ENCODE data around the gene RFX3.

DNA sequence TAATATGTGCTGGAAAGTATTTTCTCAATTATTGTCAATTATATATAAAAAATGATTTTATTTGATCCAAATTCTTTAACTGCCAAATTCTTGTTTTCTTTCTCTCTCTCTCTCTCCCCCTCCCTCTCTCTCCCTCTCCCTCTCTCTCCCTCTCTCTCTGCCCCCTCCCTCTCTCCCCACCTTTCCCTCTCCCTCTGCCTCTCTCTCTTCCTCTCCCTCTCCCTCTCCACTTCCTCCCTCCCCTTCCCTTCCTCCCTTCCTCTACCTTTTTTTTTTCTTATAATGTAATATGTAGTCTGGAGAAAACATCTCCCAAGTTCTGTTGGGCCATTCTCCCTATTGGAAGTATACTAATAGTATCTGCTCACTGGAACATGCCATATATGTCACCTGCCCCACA is 6.4 kb upstream of the RFX3 start:
- TF ChIP-seq, protein P1, sequence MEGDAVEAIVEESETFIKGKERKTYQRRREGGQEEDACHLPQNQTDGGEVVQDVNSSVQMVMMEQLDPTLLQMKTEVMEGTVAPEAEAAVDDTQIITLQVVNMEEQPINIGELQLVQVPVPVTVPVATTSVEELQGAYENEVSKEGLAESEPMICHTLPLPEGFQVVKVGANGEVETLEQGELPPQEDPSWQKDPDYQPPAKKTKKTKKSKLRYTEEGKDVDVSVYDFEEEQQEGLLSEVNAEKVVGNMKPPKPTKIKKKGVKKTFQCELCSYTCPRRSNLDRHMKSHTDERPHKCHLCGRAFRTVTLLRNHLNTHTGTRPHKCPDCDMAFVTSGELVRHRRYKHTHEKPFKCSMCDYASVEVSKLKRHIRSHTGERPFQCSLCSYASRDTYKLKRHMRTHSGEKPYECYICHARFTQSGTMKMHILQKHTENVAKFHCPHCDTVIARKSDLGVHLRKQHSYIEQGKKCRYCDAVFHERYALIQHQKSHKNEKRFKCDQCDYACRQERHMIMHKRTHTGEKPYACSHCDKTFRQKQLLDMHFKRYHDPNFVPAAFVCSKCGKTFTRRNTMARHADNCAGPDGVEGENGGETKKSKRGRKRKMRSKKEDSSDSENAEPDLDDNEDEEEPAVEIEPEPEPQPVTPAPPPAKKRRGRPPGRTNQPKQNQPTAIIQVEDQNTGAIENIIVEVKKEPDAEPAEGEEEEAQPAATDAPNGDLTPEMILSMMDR (IDR thresholded peaks at IDR 0.05), result no peak
- TF ChIP-seq POLR2A (IDR thresholded peaks at IDR 0.05) (no peak), EP300 (IDR thresholded peaks at IDR 0.05) (no peak), POLR2AphosphoS5 (IDR thresholded peaks at IDR 0.05) (no peak)
